SK-MEL-5 (cell line): ENCODE measurements around the gene TMEM131. TPM values are rescaled to one million over a fixed set of nuclear protein-coding genes. Genes with fewer than 3 reads are reported as not detected.
"Not testable (repeated sequence)": the region's sequence is repeated elsewhere in the genome, so short reads cannot be mapped to it uniquely, and the experiment has no call there.

Experiments used
- DNase-seq: peaks from one replicate; pipeline ENCODE4 v3.0.0-alpha.2; 2016; ENCODE audit warnings: low read depth, low spot score
- in situ Hi-C: cut with HindIII; loops from 2 replicates; pipeline ENCODE4 v1.10.0; 2016; ENCODE audit warnings: low sequenced_read_pairs, high pct_unique_total_duplicates, low pct_unique_long_range_greater_than_20kb
- total RNA-seq: library from RNA; depleted of rRNA; stranded (reverse); fragments of >200 nt; shearing (Covaris generic); gene quantifications from 2 replicates; pipeline ENCODE4 v1.2.3, GENCODE V29; 2014

TMEM131 gene
- total RNA-seq, 1 experiment from 2014 or later = 11.6 TPM

DNA sequence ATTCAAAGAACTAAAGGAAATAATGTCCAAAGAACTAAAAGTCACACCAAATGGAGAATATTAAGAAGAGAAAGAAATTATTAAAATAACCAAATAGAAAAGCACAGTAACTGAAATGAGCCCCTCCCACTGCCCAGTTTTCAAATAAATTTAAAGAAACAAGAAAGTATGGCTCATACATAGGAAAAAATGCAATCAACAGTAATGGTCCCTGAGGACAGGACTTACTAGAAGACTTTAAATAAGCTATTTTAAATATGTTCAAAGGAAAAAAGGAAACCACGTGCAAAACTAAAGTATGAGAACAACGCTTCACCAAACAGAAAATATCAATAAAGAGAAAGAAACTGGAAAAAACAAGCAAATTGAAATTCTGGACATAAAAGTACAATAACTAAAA lies 58.9 kb downstream of the TMEM131 start:
- in situ Hi-C loops = no loop called here
- DNase-seq = no peak

DNA sequence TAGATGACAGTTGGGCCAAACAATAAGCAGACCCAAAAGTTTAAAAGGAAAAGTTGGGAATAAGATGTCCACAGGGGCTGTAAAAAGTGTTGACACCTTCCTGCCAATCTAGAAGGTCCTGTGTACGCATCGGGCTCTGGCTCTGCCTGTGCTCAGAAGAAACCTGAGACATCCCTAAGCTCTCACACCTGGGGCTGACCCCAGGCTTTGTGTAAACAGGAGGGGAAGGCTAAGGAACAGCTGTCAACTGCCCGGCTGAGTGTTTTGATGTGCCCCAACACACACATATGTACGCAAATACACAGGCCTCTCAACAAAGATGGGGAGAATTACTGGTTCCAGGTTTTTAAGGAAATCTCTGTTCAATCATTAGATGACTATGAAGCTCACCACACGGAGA lies 59.5 kb downstream of the TMEM131 start:
- DNase-seq = no peak
- in situ Hi-C loops = no loop called here

- in situ Hi-C loops = no loop called here
- no peak for DNase-seq
Observed at GRCh38 chr2:97935719-97936161, 60.0 kb downstream of the TMEM131 start.

DNA sequence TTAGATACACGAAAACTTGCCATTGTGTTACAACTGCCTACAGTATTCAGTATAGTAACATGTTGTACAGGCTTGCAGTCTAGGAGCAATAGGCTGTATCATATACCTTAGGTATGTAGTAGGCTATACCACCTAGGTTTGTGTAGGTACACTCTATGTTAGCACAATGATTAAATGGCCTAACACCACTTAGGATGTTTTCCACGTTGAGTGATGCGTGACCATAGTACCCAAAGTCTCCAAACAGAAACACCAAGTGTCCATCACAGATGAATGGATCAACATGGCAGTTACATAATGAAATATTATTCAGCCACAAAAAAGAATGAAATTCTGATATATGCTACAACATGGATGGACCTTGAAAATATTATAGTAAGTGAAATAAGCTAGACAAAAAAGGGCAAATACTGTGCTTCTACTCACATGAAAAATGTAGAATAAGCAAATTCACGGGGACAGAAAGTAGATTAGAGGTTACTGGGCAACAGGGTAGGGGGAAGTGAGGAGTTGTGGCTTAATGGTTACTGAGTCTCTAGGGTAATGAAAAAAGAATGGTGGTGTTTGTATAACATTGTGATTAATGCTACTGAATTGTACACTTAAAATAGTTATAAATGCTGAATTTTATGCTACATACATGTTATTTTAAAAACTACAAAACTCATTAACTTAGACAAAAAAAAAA lies 62.6 kb downstream of the TMEM131 start:
- in situ Hi-C loops = no loop called here
- no peak for DNase-seq

DNA sequence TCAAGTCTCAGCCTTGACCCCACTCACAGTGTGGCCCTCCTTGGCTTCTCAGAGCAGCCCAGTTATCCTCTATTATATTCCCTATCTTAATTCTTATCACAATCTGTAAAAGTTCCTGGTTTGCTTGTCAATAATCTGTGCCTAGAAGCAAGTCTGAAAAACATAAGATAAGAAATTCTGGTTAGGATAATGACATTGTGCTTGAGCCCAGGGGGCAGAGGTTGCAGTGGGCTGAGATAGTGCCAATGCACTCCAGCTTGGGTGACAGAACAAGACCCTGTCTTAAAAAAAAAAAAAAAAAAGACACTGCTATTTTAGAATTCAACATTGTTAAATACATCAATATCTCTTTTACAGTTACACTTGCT lies 63.9 kb downstream of the TMEM131 start:
- in situ Hi-C loops = no loop called here
- DNase-seq = no peak

- DNase-seq = no peak
- in situ Hi-C loops = no loop called here
Observed at GRCh38 chr2:97931118-97931857, 64.5 kb downstream of the TMEM131 start.

DNA sequence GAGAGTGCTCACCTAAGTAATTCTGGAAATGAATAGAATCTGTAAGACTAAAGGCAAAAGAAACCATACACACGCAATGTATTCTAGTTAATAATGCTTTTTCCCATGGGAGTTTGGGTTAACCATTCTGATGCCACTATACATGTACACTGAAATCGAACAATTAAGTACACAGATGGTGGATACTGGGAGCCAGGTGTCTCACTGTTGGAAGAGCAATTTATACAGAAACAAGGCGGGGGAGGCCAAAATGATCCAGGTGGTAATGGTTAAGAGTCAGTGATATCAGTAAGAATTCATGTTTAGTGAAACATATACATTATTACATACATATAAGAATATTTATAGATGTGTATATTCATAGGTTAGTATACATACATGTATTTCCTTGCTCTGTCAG lies 67.2 kb downstream of the TMEM131 start:
- in situ Hi-C loops = no loop called here
- DNase-seq = no peak

DNA sequence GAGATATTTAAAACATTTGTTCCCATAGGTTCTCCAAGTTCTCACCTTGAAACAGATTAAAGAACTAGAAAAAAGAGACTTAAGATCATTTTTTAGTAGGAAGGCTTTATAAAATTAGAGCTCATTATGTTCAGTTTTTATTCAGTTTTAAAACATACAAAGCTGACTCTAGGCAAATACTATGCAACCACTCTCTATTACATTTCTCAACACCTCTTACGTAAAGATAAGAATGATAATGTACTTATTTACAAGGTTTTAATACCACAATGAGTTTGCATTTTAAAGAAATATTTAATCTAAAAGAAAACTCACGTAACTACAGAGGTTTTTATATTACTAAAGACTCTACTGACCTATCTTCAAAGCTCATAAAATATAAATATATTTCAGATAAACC lies 68.8 kb downstream of the TMEM131 start:
- in situ Hi-C loops = no loop called here
- DNase-seq = no peak

- in situ Hi-C loops = no loop called here
- DNase-seq = no peak
Observed at GRCh38 chr2:97924194-97924593, 71.6 kb downstream of the TMEM131 start.

GRCh38 chr2:97919858-97920257 lies 75.9 kb downstream of the TMEM131 start:
- no peak for DNase-seq
- in situ Hi-C loops = no loop called here

GRCh38 chr2:97918818-97919217 lies 76.9 kb downstream of the TMEM131 start:
- no peak for DNase-seq
- in situ Hi-C loops = no loop called here

DNA sequence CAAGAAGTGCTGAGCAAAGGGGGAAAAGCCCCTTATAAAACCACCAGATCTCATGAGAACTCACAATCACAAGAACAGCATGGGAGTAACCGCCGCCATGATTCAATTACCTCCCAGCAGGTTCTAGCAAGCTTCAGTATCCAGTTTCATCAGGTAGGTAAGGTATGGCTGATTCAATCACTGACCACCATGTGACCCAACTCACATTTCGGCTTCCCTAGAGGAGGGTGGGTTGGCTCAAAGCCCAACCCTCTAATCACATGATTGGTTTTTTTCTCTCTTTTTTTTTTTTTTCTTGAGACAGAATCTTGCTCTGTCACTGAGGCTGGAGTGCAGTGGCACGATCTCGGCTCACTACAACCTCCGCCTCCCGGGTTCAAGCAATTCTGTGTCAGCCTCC lies 78.1 kb downstream of the TMEM131 start:
- DNase-seq, in situ Hi-C loops: not testable (repeated sequence)

- in situ Hi-C loops = no loop called here
- DNase-seq = no peak
Observed at GRCh38 chr2:97914691-97915213, 81.0 kb downstream of the TMEM131 start.

DNA sequence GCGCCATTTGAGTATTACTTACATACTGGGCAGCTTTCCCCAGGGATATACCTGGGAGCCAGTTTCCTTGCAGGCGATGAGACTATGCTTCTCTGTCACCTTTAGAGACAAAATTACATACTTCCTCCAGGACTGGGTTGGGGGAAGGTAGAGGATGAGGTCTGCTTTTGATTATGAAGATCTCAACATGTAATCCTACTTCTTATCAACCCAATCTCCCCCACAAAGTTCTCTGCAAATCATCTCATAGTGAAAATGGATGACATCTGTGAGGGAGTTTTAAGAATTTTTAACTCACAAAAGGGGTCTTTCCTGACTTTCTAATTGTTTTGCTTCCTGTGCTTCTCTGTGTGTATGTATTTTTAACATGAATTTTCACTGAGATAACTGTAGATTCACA lies 81.9 kb downstream of the TMEM131 start:
- no peak for DNase-seq
- in situ Hi-C loops = no loop called here

DNA sequence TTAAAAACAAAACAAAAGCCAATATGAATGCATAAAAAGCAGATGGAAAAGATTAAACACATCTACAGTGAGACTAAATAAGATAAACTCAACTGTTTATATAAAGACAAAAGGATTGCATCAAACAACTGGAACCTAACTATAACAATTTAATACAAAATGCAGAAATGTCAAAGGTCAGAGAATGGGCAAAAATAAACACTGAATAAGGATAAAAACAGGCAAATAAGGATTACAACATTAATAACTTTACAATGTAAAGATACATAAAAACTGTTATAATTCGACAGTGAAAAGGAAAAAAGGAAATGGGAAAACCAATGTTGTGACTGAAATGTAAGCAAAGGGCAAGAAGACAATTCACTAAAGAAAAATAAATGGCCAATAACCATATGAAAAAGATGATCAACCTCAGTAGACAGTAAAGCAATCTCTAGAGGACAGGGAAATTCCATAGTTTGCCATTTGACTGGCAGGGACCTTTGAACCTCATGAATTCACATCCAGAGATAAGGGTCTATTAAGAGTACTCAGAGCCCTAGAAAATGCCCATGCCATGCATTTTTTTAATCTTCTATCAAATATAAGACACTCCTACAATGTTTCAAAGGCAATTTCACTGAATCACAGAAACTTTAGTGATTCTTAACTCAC lies 83.7 kb downstream of the TMEM131 start:
- DNase-seq = no peak
- in situ Hi-C loops = no loop called here

GRCh38 chr2:97911206-97911921 lies 84.4 kb downstream of the TMEM131 start:
- DNase-seq = no peak

GRCh38 chr2:97910403-97911205 lies 85.1 kb downstream of the TMEM131 start:
- DNase-seq = no peak
- in situ Hi-C loops = no loop called here

More at GRCh38 chr2:97911206-97911921, 84.4 kb downstream of the TMEM131 start:
- in situ Hi-C loops = no loop called here
